Esophagus muscularis mucosa (tissue), 4 donors: ENCODE data around the gene PLD4. TPM values are rescaled to one million over a fixed set of nuclear protein-coding genes. Genes with fewer than 3 reads are reported as not detected.

Experiments
- DNase-seq: peaks from one replicate; pipeline ENCODE4 v3.0.0-alpha.2; 2017; ENCODE audit errors: extremely low spot score
- H3K27ac ChIP-seq, 4 donors: fragments of 200-600 bp; sonication (generic); replicated peaks in 1 of 4; 1 replicate in 3 of 4; 2 replicates in 1 of 4; pipeline ENCODE4 v1.5.1; 2016 to 2019; ENCODE audit warnings: mild to moderate bottlenecking in 1 of 4
- H3K27me3 ChIP-seq, 4 donors: fragments of 200-600 bp; sonication (generic); one replicate each; pipeline versions ENCODE4 v1.5.1 to v1.6.0; 2016 to 2019
- H3K36me3 ChIP-seq, 4 donors: fragments of 200-600 bp; sonication (generic); one replicate each; pipeline ENCODE4 v1.5.1; 2016 to 2019
- H3K4me1 ChIP-seq, 4 donors: fragments of 200-600 bp; sonication (generic); one replicate each; pipeline ENCODE4 v1.5.1; 2016 to 2019
- H3K4me3 ChIP-seq, 4 donors: fragments of 200-600 bp; sonication (generic); 1 replicate in 2 of 4; 2 replicates in 2 of 4; pipeline ENCODE4 v1.5.1; 2016 to 2019; ENCODE audit warnings: mild to moderate bottlenecking in 4 of 4, moderate library complexity in 1 of 4
- H3K9me3 ChIP-seq, 4 donors: fragments of 200-600 bp; sonication (generic); 1 replicate in 3 of 4; 2 replicates in 1 of 4; pipeline ENCODE4 v1.5.1; 2016 to 2019
- CTCF ChIP-seq, 3 experiments: fragments of 200-600 bp in 2 of 3; fragments of 450-650 bp in 1 of 3; sonication (generic) in 2 of 3; IDR thresholded peaks; one replicate each; pipeline ENCODE4 v1.5.1; 2017 to 2019; ENCODE audit warnings: antibody characterized with exemption in 3 of 3, mild to moderate bottlenecking in 2 of 3, moderate library complexity in 1 of 3
- EP300 ChIP-seq: sonication (generic); formaldehyde crosslinking; IDR thresholded peaks from one replicate; pipeline ENCODE4 v1.6.1; 2017; ENCODE audit warnings: antibody characterized with exemption
- POLR2A ChIP-seq: fragments of 450-650 bp; IDR thresholded peaks from one replicate; pipeline ENCODE4 v1.6.1; 2017; ENCODE audit warnings: antibody characterized with exemption, moderate library complexity, mild to moderate bottlenecking, low read depth
- POLR2AphosphoS5 ChIP-seq, 2 donors: sonication (generic); formaldehyde crosslinking; IDR thresholded peaks; one replicate each; pipeline ENCODE4 v1.6.1; 2017; ENCODE audit warnings: antibody characterized with exemption in 2 of 2
- WGBS: methylation state at CpG from one replicate; pipeline ENCODE4 v1.1.5; 2018; 5-methylcytosine and 5-hydroxymethylcytosine counted together
- intact Hi-C: fragments of 100-400 bp; cut with DNase I; formaldehyde crosslinking; loops from one replicate; pipeline ENCODE4 v1.15.1; 2023
- total RNA-seq, 4 donors: library from RNA; depleted of rRNA; stranded (reverse); fragments of >200 nt; gene quantifications; one replicate each; pipeline versions ENCODE4 v1.1.0 to v1.2.1, GENCODE V29; 2016

The PLD4 gene
- total RNA-seq, 4 donors from 2014 or later: under 0.01 to 0.50 (median 0.15) TPM

- H3K9me3 ChIP-seq: no peaks in the 10 kb centered on the region
- WGBS: 88% methylated on average over 13 of the region's 13 CpGs
- H3K4me3 ChIP-seq: no peak overlapping the region
- H3K4me1 ChIP-seq: peaks cover 0 to 20% (median 13%) of the 10 kb centered on the region in 4 donors
- no peak for TF ChIP-seq POLR2AphosphoS5 (IDR thresholded peaks at IDR 0.05)
- no peak for TF ChIP-seq EP300
- no peak for TF ChIP-seq POLR2A
- TF ChIP-seq CTCF (IDR thresholded peaks at IDR 0.05): no peak
- no peaks in the 10 kb centered on the region for H3K27me3 ChIP-seq
- no peak for DNase-seq
- no peak overlapping the region for H3K27ac ChIP-seq
- intact Hi-C loops: no loop called here
- peaks cover 0 to 94% (median 53%) of the 10 kb centered on the region in 4 donors for H3K36me3 ChIP-seq
Measured at GRCh38 chr14:104953097-104953496, 28.4 kb downstream of the PLD4 start.

- DNase-seq: no peak
- H3K27me3 ChIP-seq: no peaks in the 10 kb centered on the region
- WGBS: 86% methylated on average over 16 of the region's 26 CpGs
- H3K36me3 ChIP-seq: peaks cover 0 to 84% (median 49%) of the 10 kb centered on the region in 4 donors
- H3K4me1 ChIP-seq: peaks cover 0 to 20% (median 15%) of the 10 kb centered on the region in 4 donors
- H3K9me3 ChIP-seq: no peaks in the 10 kb centered on the region
- H3K4me3 ChIP-seq: no peak overlapping the region
- TF ChIP-seq POLR2AphosphoS5 (IDR thresholded peaks at IDR 0.05) (no peak), POLR2A (no peak), EP300 (no peak), CTCF (IDR thresholded peaks at IDR 0.05) (no peak)
- intact Hi-C loops: no loop called here
- H3K27ac ChIP-seq: no peak overlapping the region
Measured at GRCh38 chr14:104953896-104954656, 29.4 kb downstream of the PLD4 start.

- no peak for TF ChIP-seq EP300
- no peak for TF ChIP-seq POLR2AphosphoS5 (IDR thresholded peaks at IDR 0.05)
- no peak for TF ChIP-seq POLR2A
- TF ChIP-seq CTCF (IDR thresholded peaks at IDR 0.05): no peak
- 88% methylated on average over 11 of the region's 13 CpGs for WGBS
- Histone ChIP-seq H3K4me3 (no peak overlapping the region), H3K36me3 (peaks cover 0 to 76% (median 49%) of the 10 kb centered on the region in 4 donors), H3K27ac (no peak overlapping the region), H3K9me3 (no peaks in the 10 kb centered on the region), H3K27me3 (no peaks in the 10 kb centered on the region), H3K4me1 (peaks cover 0 to 20% (median 15%) of the 10 kb centered on the region in 4 donors)
- intact Hi-C loops: no loop called here
- DNase-seq: no peak
Measured at GRCh38 chr14:104954746-104955395, 30.2 kb downstream of the PLD4 start.

GRCh38 chr14:104955396-104955770 is 30.7 kb downstream of the PLD4 start:
- no peaks in the 10 kb centered on the region for H3K27me3 ChIP-seq
- peaks cover 0 to 20% (median 15%) of the 10 kb centered on the region in 4 donors for H3K4me1 ChIP-seq
- no peak overlapping the region for H3K4me3 ChIP-seq
- intact Hi-C loops: no loop called here
- TF ChIP-seq EP300: no peak
- no peaks in the 10 kb centered on the region for H3K9me3 ChIP-seq
- H3K27ac ChIP-seq: no peak overlapping the region
- peaks cover 0 to 71% (median 49%) of the 10 kb centered on the region in 4 donors for H3K36me3 ChIP-seq
- DNase-seq: no peak
- 100% methylated on average over 2 of the region's 3 CpGs for WGBS

GRCh38 chr14:104956290-104956890 is 31.7 kb downstream of the PLD4 start:
- Histone ChIP-seq H3K36me3 (peaks cover 0 to 61% (median 46%) of the 10 kb centered on the region in 4 donors), H3K27ac (no peak overlapping the region), H3K9me3 (no peaks in the 10 kb centered on the region), H3K4me3 (no peak overlapping the region), H3K27me3 (no peaks in the 10 kb centered on the region), H3K4me1 (peaks cover 0 to 20% (median 16%) of the 10 kb centered on the region in 4 donors)
- WGBS: 83% methylated on average over 11 of the region's 14 CpGs
- DNase-seq: no peak
- intact Hi-C loops: no loop called here
- TF ChIP-seq CTCF (IDR thresholded peaks at IDR 0.05) (no peak), POLR2AphosphoS5 (IDR thresholded peaks at IDR 0.05) (no peak)
